Measurements from ENCODE around the gene DLG2.
"Not testable (repeated sequence)": the region's sequence is repeated elsewhere in the genome, so short reads cannot be mapped to it uniquely, and the experiment has no call there.

The DLG2 gene

DNA sequence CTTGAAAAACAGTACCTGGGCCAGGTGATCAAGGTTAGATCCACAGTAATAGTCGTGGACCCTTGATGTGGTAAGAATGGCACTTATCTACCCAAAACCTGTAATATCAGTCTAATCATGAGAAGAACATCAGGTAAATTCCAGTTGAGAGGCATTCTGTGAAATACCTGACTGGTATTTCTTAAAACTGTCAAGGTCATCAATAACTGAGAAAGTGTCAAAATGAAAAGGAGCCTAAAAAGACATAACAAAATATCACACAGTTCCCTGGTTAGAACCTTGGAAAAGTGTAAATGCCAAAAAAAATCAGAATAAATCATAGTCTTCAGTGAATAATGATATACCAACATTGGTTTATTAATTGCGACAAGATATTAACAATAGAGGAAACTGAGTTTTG lies 2185.5 kb downstream of the DLG2 start:
- no peak for DNase-seq (ENCODE audit: low read depth)
- no peak overlapping the region for H3K4me3 ChIP-seq (ENCODE audit: low read depth, low read length)
- TF ChIP-seq, protein P1, sequence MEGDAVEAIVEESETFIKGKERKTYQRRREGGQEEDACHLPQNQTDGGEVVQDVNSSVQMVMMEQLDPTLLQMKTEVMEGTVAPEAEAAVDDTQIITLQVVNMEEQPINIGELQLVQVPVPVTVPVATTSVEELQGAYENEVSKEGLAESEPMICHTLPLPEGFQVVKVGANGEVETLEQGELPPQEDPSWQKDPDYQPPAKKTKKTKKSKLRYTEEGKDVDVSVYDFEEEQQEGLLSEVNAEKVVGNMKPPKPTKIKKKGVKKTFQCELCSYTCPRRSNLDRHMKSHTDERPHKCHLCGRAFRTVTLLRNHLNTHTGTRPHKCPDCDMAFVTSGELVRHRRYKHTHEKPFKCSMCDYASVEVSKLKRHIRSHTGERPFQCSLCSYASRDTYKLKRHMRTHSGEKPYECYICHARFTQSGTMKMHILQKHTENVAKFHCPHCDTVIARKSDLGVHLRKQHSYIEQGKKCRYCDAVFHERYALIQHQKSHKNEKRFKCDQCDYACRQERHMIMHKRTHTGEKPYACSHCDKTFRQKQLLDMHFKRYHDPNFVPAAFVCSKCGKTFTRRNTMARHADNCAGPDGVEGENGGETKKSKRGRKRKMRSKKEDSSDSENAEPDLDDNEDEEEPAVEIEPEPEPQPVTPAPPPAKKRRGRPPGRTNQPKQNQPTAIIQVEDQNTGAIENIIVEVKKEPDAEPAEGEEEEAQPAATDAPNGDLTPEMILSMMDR (IDR thresholded peaks at IDR 0.05; ENCODE audit: low read depth, low read length, missing control alignments): no peak

DNA sequence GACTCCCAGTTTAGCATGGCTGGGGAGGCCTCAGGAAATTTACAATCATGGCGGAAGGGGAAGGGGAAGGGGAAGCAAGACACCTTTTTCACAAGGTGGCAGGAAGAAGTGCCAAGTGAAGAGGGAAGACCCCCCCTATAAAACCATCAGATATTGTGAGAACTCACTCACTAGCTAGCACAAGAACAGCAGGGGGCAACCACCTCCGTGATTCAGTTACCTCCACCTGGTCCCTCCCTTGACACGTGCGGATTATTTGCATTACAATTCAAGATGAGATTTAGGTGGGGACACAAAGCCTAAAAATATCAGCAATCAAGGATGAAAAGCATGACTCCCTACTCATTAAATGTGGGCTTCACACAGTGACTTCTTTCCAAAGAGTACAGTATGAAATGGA lies 2186.0 kb downstream of the DLG2 start:
- no peak overlapping the region for H3K4me3 ChIP-seq (ENCODE audit: low read depth, low read length)
- no peak for DNase-seq (ENCODE audit: low read depth)
- TF ChIP-seq, protein P1 (IDR thresholded peaks at IDR 0.05; ENCODE audit: low read depth, low read length, missing control alignments): no peak

DNA sequence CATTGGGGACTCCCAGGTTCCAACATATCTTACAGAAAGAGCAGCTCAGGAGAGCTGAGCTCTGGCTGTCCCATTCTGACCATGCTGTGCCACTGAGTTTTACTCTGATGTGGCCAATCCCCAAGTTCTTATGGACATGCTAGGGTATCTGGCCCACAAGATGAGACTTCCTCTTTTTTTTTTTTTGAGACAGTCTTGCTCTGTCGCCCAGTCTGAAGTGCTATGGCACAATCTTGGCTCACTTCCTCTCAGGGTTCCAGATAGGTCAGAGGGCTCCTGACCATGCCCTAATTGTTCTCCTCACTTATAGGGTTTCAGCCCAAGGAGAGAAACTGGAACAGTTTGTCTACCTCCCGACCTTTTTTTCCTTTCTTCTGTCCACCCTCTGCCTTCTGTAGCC lies 2188.7 kb downstream of the DLG2 start:
- TF ChIP-seq, protein P1 (IDR thresholded peaks at IDR 0.05; ENCODE audit: low read depth, low read length, missing control alignments): no peak
- DNase-seq (ENCODE audit: low read depth): no peak
- H3K4me3 ChIP-seq (ENCODE audit: low read depth, low read length): no peak overlapping the region

DNA sequence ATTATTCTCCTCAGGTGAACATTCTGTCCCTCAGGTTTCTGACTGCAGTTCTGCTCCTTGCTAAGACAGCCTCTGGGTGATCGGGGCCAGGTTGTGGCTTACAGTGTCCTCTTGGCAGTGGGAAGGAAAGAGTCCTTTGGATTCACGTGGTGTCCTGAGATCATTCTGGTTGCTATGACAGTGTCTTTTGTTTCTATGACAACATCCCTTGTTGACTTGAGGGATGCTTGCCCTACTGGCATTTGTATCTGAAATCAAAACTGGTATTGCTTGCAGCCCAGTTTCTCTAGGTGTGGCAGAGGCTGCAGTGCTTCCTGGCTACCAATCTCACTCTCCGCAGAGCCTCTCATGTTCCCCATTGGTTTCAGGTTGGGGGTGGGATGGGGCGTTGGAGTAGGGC lies 2189.2 kb downstream of the DLG2 start:
- no peak for DNase-seq (ENCODE audit: low read depth)
- H3K4me3 ChIP-seq (ENCODE audit: low read depth, low read length): no peak overlapping the region
- TF ChIP-seq, protein P1 (IDR thresholded peaks at IDR 0.05; ENCODE audit: low read depth, low read length, missing control alignments): no peak

DNA sequence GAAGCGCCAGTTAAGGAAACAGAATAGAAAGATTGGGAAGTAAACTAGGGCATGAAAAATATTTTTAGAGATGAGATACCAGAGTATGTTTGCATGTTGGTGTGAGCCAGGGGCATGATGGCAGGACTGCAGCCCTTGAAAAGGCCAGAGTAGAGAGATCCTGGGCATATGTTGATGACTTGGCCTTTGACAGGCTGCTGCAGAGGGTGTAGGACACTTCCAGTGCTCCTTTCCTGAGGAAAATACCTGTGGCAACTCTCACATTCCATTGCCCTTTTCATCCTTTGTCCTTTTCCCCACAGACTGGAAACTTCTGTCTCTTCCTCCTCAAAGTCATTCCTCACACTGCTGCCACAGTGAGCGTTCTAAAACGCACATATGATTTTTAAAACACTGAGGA lies 2190.3 kb downstream of the DLG2 start:
- no peak for DNase-seq (ENCODE audit: low read depth)
- H3K4me3 ChIP-seq (ENCODE audit: low read depth, low read length): no peak overlapping the region
- TF ChIP-seq, protein P1 (IDR thresholded peaks at IDR 0.05; ENCODE audit: low read depth, low read length, missing control alignments): no peak

DNA sequence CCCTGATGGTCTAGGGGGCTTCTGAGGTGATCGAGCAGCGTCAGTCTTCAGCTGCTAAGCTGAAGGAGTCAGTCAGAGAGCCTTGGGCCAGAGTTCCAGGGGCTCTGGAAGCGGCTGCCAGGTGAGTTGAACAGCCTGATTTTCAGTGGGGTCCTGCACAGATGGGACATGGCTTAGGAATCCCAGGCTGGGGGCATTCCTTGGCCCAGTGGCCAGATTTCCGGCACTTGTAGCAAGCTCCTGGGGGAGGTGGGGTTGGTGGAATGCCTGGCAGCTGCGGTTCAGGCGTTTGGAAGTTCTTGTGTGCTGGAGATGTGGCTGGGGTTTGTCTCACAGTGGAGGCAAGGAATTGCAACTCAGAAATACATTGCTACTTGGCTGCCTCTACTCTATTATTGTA lies 2192.3 kb downstream of the DLG2 start:
- not testable (repeated sequence) for H3K4me3 ChIP-seq (ENCODE audit: low read depth, low read length); DNase-seq (ENCODE audit: low read depth)

DNA sequence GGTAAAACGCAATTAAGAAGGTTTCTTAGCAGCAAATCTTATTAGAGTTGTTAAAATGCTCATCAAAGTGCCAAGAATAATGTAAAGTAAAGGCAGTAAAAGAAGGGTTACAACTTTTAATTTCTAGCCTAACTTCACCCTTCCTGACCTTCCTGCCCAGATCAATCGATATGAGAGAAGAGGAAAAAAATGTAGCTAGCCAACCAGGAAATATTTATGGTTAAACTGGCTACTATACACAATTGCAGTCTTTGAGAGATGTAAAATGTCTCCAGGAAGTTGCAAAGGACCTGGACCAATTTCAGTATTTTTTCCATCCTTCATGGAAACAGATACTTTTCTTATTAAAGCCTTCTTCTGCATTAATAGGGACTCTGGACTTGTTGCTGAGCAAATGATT lies 2199.2 kb downstream of the DLG2 start:
- DNase-seq (ENCODE audit: low read depth): no peak
- TF ChIP-seq, protein P1 (IDR thresholded peaks at IDR 0.05; ENCODE audit: low read depth, low read length, missing control alignments): no peak
- no peak overlapping the region for H3K4me3 ChIP-seq (ENCODE audit: low read depth, low read length)

DNA sequence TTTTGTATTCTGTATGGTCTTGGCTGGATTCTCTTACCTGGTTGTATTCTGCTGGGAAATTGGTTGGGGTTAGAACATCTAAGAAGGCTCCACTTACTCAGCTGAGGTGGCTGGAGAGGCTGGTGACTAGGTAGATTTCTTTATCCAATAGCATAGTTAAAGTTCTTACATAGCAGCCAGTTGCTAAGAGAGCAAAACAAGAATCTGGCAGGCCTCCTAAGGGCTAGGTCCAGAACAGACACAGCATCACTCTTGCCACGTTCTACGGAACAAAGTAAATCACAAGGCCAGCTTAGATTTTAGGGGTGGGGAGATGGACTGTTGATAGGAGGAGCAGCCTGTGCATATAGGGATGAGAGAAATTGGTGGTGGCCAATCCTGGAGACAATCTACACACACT lies 2199.6 kb downstream of the DLG2 start:
- no peak overlapping the region for H3K4me3 ChIP-seq (ENCODE audit: low read depth, low read length)
- TF ChIP-seq, protein P1 (IDR thresholded peaks at IDR 0.05; ENCODE audit: low read depth, low read length, missing control alignments): no peak
- no peak for DNase-seq (ENCODE audit: low read depth)

All from GM12864 (cell line).